Activated T-helper 1 cell treated with Interleukin-2 at 50 U/mL for 16 hours (primary cell): ENCODE results near the gene TSR3.

ENCODE experiments used
- DNase-seq: peaks from one replicate; pipeline ENCODE4 v3.0.0-alpha.2; 2020; ENCODE audit warnings: low read depth

TSR3 gene

GRCh38 chr16:1377406-1378010 is 25.8 kb upstream of the TSR3 start:
- no peak for DNase-seq

DNA sequence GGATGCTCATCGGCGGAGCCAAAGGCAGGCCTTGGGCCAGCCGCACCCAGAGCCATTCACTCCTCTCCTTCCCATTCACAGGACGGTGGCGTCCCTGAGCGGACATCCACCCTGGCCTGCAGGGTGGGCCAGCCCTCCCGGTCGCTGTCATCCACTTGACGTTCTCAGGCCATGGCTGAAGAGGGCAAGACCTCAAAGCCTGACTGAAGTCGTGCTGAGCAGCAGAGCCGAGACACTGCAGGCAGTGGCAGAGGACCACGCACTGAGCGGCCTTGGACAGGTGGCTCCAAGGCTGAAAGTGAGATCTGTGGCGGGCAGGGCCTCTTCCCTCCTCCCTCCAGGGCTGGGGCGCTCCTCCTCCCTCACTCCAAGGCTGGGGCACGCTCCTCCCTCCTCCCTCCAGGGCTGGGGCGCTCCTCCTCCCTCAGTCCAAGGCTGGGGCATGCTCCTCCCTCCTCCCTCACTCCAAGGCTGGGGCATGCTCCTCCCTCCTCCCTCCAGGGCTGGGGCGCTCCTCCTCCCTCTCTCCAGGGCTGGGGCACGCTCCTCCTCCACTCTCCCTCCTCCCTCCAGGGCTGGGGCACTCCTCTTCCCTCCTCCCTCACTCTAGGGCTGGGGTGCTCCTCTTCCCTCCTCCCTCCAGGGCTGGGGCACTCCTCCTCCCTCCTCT is 24.2 kb upstream of the TSR3 start:
- no peak for DNase-seq

DNA sequence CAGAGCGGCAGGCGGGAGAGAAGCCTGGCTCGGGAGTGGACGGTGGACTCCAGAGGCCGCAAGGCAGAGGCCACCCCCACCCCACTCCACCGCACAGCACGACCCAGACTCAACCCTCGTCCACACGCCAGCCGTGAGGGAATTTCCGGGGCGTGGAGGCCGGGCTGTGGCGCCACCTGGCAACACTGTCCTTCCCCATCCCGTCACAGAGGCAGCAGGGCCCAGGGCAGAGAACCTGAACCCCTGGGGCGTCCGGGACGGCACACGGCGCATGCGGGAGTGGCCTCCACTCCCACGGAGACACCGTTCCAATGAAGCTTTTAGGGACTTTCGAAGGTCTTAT is 23.6 kb upstream of the TSR3 start:
- no peak for DNase-seq

DNA sequence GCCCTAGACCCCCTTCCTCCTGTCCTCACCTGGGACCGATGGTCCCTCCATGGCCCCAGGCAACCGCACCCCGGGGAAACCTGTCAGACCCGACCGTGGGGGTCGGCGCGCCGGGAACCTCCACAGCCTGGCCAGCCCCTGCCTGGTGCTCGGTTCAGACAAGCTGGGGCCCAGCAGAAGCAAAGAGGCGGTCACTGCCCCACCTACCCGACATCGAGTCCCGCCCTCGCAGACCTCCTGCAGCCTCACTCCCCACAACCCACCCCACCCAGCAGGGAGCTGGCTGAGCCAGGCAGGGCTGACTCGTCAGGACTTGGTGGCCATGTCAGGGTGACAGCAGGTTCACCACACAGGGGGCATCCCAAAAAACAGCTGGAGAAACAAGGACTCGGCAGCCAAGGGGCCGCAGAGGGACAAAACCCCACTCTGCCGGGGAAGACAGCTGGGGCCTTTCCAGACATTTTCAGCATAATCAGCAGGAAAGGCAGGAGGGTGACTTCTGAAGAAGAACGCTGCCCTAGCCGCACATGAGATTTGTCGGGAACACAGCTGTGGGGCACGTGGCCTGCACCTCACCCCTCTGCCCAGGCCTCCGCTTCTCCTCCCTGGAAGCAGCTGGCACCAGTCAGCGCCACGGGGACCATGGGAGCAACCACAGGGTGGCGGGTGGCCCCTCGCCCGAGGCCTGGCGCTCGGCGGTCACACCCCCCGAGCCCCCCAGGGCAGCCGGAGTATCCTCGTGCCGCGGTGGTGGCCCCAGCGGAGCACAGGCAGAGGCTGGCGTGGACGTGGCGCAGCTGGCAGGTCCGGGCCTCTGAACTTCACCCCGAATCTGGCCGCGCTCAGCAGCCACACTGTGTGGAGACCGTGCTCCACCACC is 23.0 kb upstream of the TSR3 start:
- DNase-seq = no peak

DNA sequence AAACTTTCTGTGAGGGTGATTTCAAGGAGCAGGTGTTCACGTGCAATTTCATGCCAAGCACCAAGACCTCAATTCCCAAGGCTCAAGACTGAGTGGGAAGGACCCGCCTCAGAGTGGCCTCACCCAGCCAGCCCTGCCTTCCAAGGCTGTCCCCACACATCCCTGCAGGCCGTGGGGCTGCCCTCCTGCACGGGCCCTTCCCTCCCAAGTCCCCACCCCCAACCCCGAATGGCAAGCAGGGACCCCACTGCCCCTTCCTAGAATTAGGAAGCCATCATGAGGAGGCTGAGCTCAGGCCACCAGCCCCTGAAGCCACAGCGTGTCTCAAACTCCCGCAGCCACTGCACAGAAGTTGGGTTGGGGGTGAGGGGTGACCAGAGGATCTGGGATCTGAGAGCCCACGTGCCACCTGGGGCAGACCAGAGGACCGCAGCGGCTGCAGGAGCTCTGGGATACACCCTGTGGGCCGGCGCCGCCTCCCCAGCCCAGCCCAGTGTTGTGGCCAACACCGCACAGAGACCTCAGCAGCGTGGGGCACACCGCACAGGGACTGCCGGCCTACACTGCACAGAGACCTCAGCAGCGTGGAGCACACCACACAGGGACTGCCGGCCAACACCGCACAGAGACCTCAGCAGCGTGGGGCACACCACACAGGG is 20.7 kb upstream of the TSR3 start:
- DNase-seq = no peak

DNA sequence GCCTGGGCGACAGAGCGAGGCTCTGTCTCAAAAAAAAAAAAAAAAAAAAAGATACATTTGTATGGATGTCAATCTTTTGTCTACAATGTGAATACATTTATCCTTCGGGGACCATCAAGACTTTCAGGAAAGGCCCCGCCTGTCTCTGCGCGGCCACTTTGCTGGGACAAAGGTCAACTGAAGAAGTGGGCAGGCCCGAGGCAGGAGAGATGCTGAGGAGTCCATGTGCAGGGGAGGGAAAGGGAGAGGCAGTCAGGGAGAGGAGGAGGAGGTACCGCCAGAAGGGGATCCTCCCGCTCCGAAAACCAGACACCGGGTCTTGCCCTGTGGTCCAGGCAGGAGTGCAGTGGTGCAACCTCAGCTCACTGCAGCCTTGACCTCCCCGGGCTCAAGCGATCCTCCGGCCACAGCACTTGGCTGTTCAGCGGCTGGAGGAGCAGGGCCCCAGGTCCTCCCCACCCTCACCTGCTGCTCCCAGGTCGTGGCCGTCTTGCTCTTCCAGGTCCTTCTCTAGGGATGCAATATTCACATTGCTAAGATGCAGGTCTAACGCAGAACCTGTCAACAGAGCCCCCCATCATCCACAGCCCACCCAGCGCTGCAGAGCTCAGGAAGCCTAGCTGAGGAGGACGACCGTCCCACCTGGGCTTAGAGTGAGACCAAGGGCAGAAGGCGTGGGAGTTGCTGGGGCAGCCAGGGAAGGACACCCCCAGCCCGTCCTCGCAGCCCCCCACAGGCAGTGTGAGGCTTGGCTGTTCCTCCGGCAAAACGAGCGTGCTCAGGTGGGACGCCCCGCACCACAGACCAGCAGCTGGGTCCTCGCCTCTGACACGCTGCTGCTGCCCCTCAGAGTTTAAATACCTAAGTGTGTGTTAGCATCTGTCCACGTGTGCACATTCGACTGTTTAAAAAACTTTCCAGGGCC is 19.6 kb upstream of the TSR3 start:
- no peak for DNase-seq

DNA sequence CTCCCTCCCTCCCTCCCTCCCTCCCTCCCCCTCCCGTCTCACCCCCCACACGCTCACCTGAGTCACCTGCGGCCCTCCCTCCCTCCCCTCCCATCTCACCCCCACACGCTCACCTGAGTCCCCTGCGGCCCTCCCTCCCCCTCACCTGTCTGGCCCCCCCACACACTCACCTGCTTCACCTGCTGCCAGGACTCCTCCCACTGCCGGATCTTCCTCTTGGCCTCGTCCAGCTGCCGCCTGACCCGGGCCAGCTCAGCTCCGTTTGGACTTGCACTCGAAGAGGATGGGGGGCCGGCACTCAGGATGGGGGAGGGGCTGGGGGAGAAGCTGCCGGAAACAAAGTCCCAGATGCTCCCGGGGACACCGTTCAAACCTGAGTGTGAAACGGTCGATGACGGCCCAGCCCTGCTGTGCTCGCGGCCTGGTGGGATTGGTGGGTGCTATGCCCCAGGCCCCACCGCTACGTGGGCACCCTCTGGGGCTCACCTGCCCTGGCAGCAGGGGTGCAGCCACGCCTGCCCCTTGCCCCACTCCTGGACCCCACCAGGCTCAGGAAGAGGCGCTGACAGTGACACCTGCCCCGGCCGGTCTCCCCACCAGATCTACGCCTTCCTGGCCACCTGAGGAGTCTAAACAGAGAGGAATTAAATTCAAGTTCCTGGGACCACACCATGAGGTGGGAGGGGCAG is 16.0 kb upstream of the TSR3 start:
- DNase-seq = no peak

GRCh38 chr16:1366712-1367299 is 15.1 kb upstream of the TSR3 start:
- no peak for DNase-seq

DNA sequence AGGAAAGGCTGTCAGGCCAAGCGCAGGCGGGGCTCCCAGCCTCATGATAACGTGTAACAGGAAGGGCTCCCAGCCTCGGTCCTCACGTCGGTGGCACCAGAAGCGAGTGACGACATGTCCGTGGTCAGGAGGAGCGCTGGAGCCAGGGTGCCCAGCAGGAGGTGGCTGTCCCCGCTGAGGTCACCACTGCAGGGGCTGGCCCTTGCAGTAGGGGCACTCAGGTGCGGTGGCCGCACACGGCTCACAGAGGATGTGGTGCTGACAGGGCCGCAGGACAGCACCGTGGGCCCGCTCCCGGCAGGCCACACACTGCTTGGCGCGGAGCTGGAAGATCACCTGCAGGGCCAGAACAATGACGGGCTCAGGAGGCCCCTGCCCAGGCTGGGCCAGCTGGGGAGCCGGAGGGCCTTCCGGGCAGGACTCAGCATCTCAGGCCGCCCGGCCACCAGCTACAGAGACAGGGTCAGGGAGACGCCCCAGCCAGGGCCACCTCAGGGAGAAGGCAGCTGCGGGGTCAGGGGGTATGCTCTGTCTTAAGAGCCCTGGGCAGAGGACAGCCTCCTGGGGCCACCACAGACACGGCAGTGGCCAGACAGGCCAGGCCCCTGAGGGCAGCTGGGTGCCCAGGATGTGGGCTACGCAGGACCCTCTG is 14.5 kb upstream of the TSR3 start:
- no peak for DNase-seq

GRCh38 chr16:1364510-1364909 is 12.8 kb upstream of the TSR3 start:
- no peak for DNase-seq

GRCh38 chr16:1363501-1364041 is 11.9 kb upstream of the TSR3 start:
- peak; percentile 57 for DNase-seq

DNA sequence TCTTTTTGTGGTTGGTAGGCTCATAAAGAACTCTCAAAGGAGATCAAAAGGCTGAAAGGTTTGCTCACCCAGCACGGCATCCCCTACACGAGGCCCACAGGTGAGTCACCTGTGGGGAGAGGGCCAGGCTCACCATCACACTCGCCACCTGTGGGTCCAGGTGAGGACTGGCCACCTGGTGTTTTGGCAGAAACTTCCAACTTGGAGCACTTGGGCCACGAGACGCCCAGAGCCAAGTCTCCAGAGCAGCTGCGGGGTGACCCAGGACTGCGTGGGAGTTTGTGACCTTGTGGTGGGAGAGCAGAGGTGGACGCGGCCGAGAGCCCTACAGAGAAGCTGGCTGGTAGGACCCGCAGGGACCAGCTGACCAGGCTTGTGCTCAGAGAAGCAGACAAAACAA is 11.1 kb upstream of the TSR3 start:
- no peak for DNase-seq

- no peak for DNase-seq
Observed at GRCh38 chr16:1361685-1362360, 10.1 kb upstream of the TSR3 start.

DNA sequence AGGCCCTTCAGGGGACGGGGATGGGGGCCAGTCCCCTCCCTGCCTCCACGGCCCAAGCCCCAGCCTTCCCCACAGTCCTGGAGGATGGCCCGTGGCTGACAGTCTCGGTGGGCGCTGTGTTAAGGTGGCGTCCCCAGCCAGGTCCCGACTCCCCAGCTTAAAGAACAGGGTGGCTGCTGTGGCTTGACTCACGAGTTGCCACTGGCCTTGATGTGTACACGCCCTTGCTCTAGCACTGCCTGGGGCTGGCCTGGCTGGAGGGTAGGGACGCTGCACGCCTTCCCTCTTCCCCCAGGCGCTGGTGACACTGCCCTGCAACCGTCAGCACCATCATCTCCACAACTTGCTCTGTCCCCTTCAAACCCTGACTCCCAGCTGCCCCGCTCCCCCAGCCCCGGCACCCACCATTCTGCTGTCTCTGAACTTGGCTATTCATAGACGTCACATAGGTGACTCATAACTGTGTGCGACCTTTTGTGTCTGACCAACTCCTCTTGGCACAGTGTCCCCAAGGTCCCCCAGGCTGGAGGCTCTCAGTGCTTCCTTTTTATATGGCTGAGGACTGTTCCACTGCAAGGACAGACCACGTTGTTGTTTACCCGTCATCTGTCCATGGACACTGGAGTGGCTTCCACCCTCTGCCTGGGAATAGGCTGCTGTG is 6.4 kb upstream of the TSR3 start:
- no peak for DNase-seq

GRCh38 chr16:1356061-1356900 is 4.6 kb upstream of the TSR3 start:
- no peak for DNase-seq

GRCh38 chr16:1355591-1355990 is 3.9 kb upstream of the TSR3 start:
- no peak for DNase-seq

- DNase-seq = no peak
Observed at GRCh38 chr16:1354815-1355540, 3.3 kb upstream of the TSR3 start.
